Measurements from ENCODE around the gene MUC5B.

GRCh38 chr11:1271002-1271401 is 48.1 kb downstream of the MUC5B start:
- no peak for TF ChIP-seq CTCF (IDR thresholded peaks at IDR 0.05)
- TF ChIP-seq EZH2 (IDR thresholded peaks at IDR 0.05; ENCODE audit: borderline replicate concordance, insufficient read depth, low read depth, low read length, poor library complexity, severe bottlenecking) = no peak

All from B cell (primary cell).